ENCODE results near the gene ENO2.

GRCh38 chr12:6925540-6926279, 11.3 kb downstream of the ENO2 start:
- TF ChIP-seq CTCF (conservative IDR thresholded peaks at IDR 0.05 in 1 of 2, IDR thresholded peaks at IDR 0.05 in 1 of 2; ENCODE audit: low read depth in 1 of 2, low read length in 2 of 2) (no peak), EZH2 (IDR thresholded peaks at IDR 0.05; ENCODE audit: low read length, missing control alignments) (no peak)

Measured in fibroblast of lung (primary cell).